Measurements from ENCODE around the gene HIRA. TPM values are rescaled to one million over a fixed set of nuclear protein-coding genes. Genes with fewer than 3 reads are reported as not detected.

HIRA gene
- total RNA-seq, 1 donor = 17.7 TPM

GRCh38 chr22:19355413-19356157, 75.9 kb downstream of the HIRA start:
- DNase-seq (ENCODE audit: low read depth) = no peak
- TF ChIP-seq, protein P1, sequence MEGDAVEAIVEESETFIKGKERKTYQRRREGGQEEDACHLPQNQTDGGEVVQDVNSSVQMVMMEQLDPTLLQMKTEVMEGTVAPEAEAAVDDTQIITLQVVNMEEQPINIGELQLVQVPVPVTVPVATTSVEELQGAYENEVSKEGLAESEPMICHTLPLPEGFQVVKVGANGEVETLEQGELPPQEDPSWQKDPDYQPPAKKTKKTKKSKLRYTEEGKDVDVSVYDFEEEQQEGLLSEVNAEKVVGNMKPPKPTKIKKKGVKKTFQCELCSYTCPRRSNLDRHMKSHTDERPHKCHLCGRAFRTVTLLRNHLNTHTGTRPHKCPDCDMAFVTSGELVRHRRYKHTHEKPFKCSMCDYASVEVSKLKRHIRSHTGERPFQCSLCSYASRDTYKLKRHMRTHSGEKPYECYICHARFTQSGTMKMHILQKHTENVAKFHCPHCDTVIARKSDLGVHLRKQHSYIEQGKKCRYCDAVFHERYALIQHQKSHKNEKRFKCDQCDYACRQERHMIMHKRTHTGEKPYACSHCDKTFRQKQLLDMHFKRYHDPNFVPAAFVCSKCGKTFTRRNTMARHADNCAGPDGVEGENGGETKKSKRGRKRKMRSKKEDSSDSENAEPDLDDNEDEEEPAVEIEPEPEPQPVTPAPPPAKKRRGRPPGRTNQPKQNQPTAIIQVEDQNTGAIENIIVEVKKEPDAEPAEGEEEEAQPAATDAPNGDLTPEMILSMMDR (IDR thresholded peaks at IDR 0.05; ENCODE audit: insufficient read depth, low read length) = no peak

GRCh38 chr22:19354201-19354600, 77.3 kb downstream of the HIRA start:
- DNase-seq (ENCODE audit: low read depth) = no peak
- TF ChIP-seq, protein P1 (IDR thresholded peaks at IDR 0.05; ENCODE audit: insufficient read depth, low read length) = no peak
- no peak overlapping the region for H3K4me3 ChIP-seq (ENCODE audit: low read depth, low read length)

More at GRCh38 chr22:19355413-19356157, 75.9 kb downstream of the HIRA start:
- H3K4me3 ChIP-seq (ENCODE audit: low read depth, low read length) = no peak overlapping the region

DNA sequence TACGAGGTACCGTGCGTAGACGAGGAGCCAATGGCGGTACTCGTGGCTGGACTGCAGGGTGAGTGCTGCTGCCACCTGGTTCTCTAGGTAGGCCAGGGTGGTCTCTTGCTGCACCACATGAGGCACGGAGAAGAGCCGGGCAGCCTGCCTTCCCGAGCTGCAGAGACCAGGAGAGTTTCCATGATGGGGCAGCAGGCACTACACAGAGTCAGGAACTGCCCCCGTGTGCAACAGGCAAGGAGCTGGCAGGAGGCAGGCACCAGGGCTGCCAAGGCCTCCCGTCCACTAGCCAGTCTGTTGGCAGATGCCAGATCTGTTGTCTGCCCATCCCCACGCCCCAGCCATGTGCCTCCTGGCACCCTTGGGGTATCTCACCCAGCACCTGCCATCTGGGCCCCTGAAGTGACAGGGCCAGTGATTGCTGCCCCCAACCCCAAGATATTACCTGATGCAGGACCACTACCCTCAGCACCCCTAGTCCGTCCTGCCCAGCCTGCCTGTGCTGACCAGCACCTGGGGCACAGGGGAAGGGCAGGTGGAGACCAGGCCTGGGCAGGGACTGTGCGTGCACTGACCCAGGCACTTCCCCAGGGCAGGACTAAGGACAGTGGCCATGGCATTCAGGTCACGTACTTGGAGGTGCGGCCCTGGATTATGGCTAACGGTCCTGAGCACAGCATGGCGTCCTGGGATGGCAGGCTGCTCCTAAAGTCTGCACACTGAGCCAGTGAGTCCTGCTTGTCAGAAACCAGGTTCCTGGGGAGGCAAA, 78.0 kb downstream of the HIRA start:
- DNase-seq (ENCODE audit: low read depth) = no peak
- no peak overlapping the region for H3K4me3 ChIP-seq (ENCODE audit: low read depth, low read length)
- TF ChIP-seq, protein P1 (IDR thresholded peaks at IDR 0.05; ENCODE audit: insufficient read depth, low read length) = no peak

GRCh38 chr22:19352766-19353165, 78.8 kb downstream of the HIRA start:
- DNase-seq (ENCODE audit: low read depth) = no peak
- no peak overlapping the region for H3K4me3 ChIP-seq (ENCODE audit: low read depth, low read length)
- TF ChIP-seq, protein P1 (IDR thresholded peaks at IDR 0.05; ENCODE audit: insufficient read depth, low read length) = no peak

DNA sequence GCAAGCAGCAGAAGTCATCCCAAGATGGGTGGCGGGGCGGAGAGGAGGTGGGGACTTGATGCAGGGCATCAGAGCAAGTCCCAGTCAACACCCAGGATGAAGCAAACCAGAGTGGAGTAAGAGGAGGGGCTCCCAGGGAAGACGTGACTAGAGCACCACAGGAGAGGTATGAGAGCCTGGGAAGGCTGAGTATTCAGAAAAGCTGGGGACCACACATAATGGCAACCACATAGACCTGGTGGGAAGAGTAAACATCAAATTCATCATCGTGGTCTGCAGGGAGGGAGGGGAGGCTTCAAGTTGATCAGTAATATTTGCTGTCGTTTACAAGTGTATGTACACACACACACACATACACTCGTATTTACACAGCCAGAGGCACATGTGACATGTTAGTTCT, 79.3 kb downstream of the HIRA start:
- TF ChIP-seq, protein P1 (IDR thresholded peaks at IDR 0.05; ENCODE audit: insufficient read depth, low read length) = no peak
- no peak overlapping the region for H3K4me3 ChIP-seq (ENCODE audit: low read depth, low read length)
- no peak for DNase-seq (ENCODE audit: low read depth)

- TF ChIP-seq, protein P1 (IDR thresholded peaks at IDR 0.05; ENCODE audit: insufficient read depth, low read length) = no peak
- DNase-seq (ENCODE audit: low read depth) = no peak
- no peak overlapping the region for H3K4me3 ChIP-seq (ENCODE audit: low read depth, low read length)
These were observed 79.9 kb downstream of the HIRA start for GRCh38 chr22:19351604-19352003.

Measured in fibroblast of the aortic adventitia (primary cell).